Esophagus muscularis mucosa (tissue), 3 donors: ENCODE results near the gene XPNPEP1.

ENCODE experiments used
- CTCF ChIP-seq, 3 experiments: fragments of 200-600 bp in 2 of 3; fragments of 450-650 bp in 1 of 3; sonication (generic) in 2 of 3; IDR thresholded peaks; one replicate each; pipeline ENCODE4 v1.5.1; 2017 to 2019; ENCODE audit warnings: antibody characterized with exemption in 3 of 3, mild to moderate bottlenecking in 2 of 3, moderate library complexity in 1 of 3
- POLR2A ChIP-seq: fragments of 450-650 bp; IDR thresholded peaks from one replicate; pipeline ENCODE4 v1.6.1; 2017; ENCODE audit warnings: antibody characterized with exemption, moderate library complexity, mild to moderate bottlenecking, low read depth

GRCh38 chr10:109922358-109922975, 844 bp downstream of the XPNPEP1 start:
- TF ChIP-seq CTCF (IDR thresholded peaks at IDR 0.05) (no peak), POLR2A (no peak)
